Coronary artery (tissue), 2 donors: Measurements from ENCODE around the gene IFNGR2.
A peak's percentile ranks its signal among the peaks of the same experiment; 100 is the strongest.

Experiments used
- DNase-seq: peaks from one replicate; pipeline ENCODE4 v3.0.0-alpha.2; 2017; ENCODE audit warnings: low spot score
- H3K27ac ChIP-seq, 2 donors: fragments of 200-600 bp; sonication (generic); one replicate each; pipeline ENCODE4 v1.5.1; 2016 to 2019
- H3K4me3 ChIP-seq: fragments of 200-600 bp; sonication (generic); 2 replicates; pipeline ENCODE4 v1.5.1; 2016; ENCODE audit warnings: mild to moderate bottlenecking, moderate library complexity
- CTCF ChIP-seq: fragments of 200-600 bp; sonication (generic); IDR thresholded peaks from one replicate; pipeline ENCODE4 v1.5.1; 2019; ENCODE audit warnings: antibody characterized with exemption

IFNGR2 gene

DNA sequence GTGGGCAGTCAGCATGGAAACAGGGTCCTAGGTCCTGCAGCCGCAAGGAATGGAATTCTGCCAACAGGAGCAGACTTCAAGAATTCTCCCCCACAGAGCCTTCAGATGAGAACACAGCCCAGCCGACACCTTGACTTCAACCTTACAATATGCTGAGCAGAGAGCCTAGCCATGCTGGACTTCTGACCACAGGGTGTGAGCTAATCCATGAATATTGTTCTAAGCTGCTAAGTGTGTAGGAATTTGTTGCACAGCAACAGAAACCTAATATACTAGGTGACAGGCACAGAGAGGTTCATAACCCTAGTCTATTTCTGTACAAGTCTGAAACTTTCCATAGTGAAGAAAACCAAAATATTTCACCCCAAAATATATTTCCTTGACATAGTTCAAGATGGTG is 32.9 kb upstream of the IFNGR2 start:
- TF ChIP-seq CTCF, result no peak
- H3K27ac ChIP-seq, result no peak overlapping the region
- H3K4me3 ChIP-seq, result no peak overlapping the region
- no peak for DNase-seq

- Histone ChIP-seq H3K27ac (no peak overlapping the region), H3K4me3 (no peak overlapping the region)
- no peak for DNase-seq
- TF ChIP-seq CTCF, result no peak
Observed at GRCh38 chr21:33371366-33371765, 31.8 kb upstream of the IFNGR2 start.

GRCh38 chr21:33372582-33372981 is 30.6 kb upstream of the IFNGR2 start:
- no peak for DNase-seq
- Histone ChIP-seq H3K4me3 (no peak overlapping the region), H3K27ac (no peak overlapping the region)
- no peak for TF ChIP-seq CTCF

- Histone ChIP-seq H3K4me3 (no peak overlapping the region), H3K27ac (peak overlapping the region in 1 of 2 donors; percentile 74)
- no peak for DNase-seq
- no peak for TF ChIP-seq CTCF
Observed at GRCh38 chr21:33373451-33373850, 29.8 kb upstream of the IFNGR2 start.

GRCh38 chr21:33374080-33374449 is 29.1 kb upstream of the IFNGR2 start:
- TF ChIP-seq CTCF, result no peak
- H3K4me3 ChIP-seq, result no peak overlapping the region
- DNase-seq, result no peak
- H3K27ac ChIP-seq, result peak overlapping the region in 1 of 2 donors; percentile 74

GRCh38 chr21:33374450-33375096 is 28.6 kb upstream of the IFNGR2 start:
- DNase-seq, result no peak
- TF ChIP-seq CTCF, result no peak
- H3K4me3 ChIP-seq, result no peak overlapping the region
- H3K27ac ChIP-seq, result peak overlapping the region; percentile 24 to 74

GRCh38 chr21:33375101-33375644 is 28.0 kb upstream of the IFNGR2 start:
- H3K4me3 ChIP-seq, result no peak overlapping the region
- no peak for DNase-seq
- TF ChIP-seq CTCF, result no peak
- H3K27ac ChIP-seq, result peak overlapping the region; percentile 3 to 24
